Measurements from ENCODE around the gene POT1. TPM values are rescaled to one million over a fixed set of nuclear protein-coding genes. Genes with fewer than 3 reads are reported as not detected.
A peak's percentile ranks its signal among the peaks of the same experiment; 100 is the strongest.

The POT1 gene
- total and polyA plus RNA-seq, 2 of the 13 experiments (the other 11 are each of a cell fraction or from before 2014, with no cell fraction given) = 21.7 to 23.4 TPM

- no peak for TF ChIP-seq ZXDC (CRISPR knock-in tag; IDR thresholded peaks at IDR 0.05)
- TF ChIP-seq FOXO4 (CRISPR knock-in tag; conservative IDR thresholded peaks at IDR 0.05) = no peak
- no peak for TF ChIP-seq ZNF3 (CRISPR knock-in tag; IDR thresholded peaks at IDR 0.05)
- no peak for TF ChIP-seq GZF1 (CRISPR knock-in tag; IDR thresholded peaks at IDR 0.05)
- TF ChIP-seq ZMYM3 (CRISPR knock-in tag; IDR thresholded peaks at IDR 0.05) = no peak
- TF ChIP-seq HNRNPUL1 (IDR thresholded peaks at IDR 0.05; ENCODE audit: low read depth, low read length) = no peak
- peak; percentile 72 for TF ChIP-seq CBX1 (IDR thresholded peaks at IDR 0.05; ENCODE audit: low read depth)
- no peak for TF ChIP-seq ZNF850 (CRISPR knock-in tag; conservative IDR thresholded peaks at IDR 0.05)
- peak; percentile 81 for TF ChIP-seq POLR2AphosphoS5 (IDR thresholded peaks at IDR 0.05; ENCODE audit: low read depth, low read length)
- TF ChIP-seq ZNF768 (CRISPR knock-in tag; IDR thresholded peaks at IDR 0.05) = no peak
- TF ChIP-seq RFX1 (IDR thresholded peaks at IDR 0.05) = no peak
- no peak for TF ChIP-seq ZNF570 (CRISPR knock-in tag; IDR thresholded peaks at IDR 0.05; ENCODE audit: borderline replicate concordance)
- TF ChIP-seq SNAI1 (CRISPR knock-in tag; IDR thresholded peaks at IDR 0.05; ENCODE audit: borderline replicate concordance) = peak; percentile 21; the same call in 1 of the 2 replicates
- no peak for TF ChIP-seq SMC3 (IDR thresholded peaks at IDR 0.05; ENCODE audit: low read length)
- TF ChIP-seq NFIB (CRISPR knock-in tag; IDR thresholded peaks at IDR 0.05; ENCODE audit: borderline replicate concordance) = no peak
- no peak for TF ChIP-seq MBD4 (IDR thresholded peaks at IDR 0.05; ENCODE audit: borderline replicate concordance, low read length)
- 0 out of 2 replicates have a peak, but pooled peaks have one; percentile 70 for TF ChIP-seq ZNF343 (CRISPR knock-in tag; IDR thresholded peaks at IDR 0.05)
- TF ChIP-seq, protein P1, sequence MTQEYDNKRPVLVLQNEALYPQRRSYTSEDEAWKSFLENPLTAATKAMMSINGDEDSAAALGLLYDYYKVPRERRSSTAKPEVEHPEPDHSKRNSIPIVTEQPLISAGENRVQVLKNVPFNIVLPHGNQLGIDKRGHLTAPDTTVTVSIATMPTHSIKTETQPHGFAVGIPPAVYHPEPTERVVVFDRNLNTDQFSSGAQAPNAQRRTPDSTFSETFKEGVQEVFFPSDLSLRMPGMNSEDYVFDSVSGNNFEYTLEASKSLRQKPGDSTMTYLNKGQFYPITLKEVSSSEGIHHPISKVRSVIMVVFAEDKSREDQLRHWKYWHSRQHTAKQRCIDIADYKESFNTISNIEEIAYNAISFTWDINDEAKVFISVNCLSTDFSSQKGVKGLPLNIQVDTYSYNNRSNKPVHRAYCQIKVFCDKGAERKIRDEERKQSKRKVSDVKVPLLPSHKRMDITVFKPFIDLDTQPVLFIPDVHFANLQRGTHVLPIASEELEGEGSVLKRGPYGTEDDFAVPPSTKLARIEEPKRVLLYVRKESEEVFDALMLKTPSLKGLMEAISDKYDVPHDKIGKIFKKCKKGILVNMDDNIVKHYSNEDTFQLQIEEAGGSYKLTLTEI (CRISPR knock-in tag; conservative IDR thresholded peaks at IDR 0.05) = no peak
- TF ChIP-seq FLYWCH1 (CRISPR knock-in tag; IDR thresholded peaks at IDR 0.05) = no peak
- peak; percentile 41; the same call in 1 of the 2 replicates for TF ChIP-seq ZFP1 (CRISPR knock-in tag; IDR thresholded peaks at IDR 0.05)
- TF ChIP-seq ZNF652 (CRISPR knock-in tag; IDR thresholded peaks at IDR 0.05; ENCODE audit: borderline replicate concordance, low read depth) = no peak
- TF ChIP-seq ZNF510 (CRISPR knock-in tag; IDR thresholded peaks at IDR 0.05; ENCODE audit: low read depth) = peak; percentile 64; the same call in 1 of the 2 replicates
- TF ChIP-seq ADNP (CRISPR knock-in tag; IDR thresholded peaks at IDR 0.05) = no peak
- TF ChIP-seq ZNF704 (CRISPR knock-in tag; IDR thresholded peaks at IDR 0.05; ENCODE audit: borderline replicate concordance) = no peak
- no peak for TF ChIP-seq KLF6 (CRISPR knock-in tag; IDR thresholded peaks at IDR 0.05)
- no peak for TF ChIP-seq ZNF879 (CRISPR knock-in tag; IDR thresholded peaks at IDR 0.05)
Observed at GRCh38 chr7:124929467-124930172, at the start of gene POT1 (continued).

Measured in HepG2 (cell line).